HG02884 (cell line): ENCODE measurements around the gene PCNX1.
"Not testable (repeated sequence)": the region's sequence is repeated elsewhere in the genome, so short reads cannot be mapped to it uniquely, and the experiment has no call there.

Experiments
- ATAC-seq: cut with Tn5 transposase; IDR thresholded peaks from one replicate; pipeline ENCODE4 v1.9.1; 2021; ENCODE audit warnings: mild to moderate bottlenecking, moderate library complexity; ENCODE audit not compliant: unreplicated experiment

Gene PCNX1

DNA sequence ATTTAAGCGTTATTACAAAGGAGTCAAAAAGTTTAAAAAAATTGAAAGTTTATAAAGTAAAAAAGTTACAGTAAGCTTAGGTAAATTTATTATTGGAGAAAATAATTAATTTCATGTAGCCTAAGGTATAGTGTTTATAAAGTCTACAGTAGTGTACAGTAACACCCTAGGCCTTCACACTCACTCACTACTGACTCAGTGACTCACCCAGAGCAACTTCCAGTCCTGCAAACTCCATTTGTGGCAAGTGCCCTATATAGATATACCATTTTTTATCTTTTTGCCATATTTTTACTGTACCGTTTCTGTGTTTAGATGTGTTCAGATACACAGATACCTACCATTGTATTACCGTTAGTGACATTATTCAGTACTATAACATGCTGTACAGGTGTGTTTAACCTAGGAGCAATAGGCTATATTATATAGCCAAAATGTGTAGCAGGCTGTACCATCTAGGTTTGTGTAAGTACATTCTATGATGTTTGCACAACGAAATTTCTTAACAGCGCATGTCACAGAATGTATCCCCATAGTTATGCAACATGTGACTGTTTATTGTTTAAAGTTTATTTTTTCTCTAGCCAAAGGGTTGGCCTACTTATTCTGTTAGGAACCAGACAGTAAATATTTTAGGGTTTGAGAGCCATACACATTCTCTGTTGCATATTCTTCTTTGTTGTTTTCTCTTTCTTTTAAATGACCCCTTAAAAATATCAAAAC is 155.5 kb downstream of the PCNX1 start:
- no peak for ATAC-seq

DNA sequence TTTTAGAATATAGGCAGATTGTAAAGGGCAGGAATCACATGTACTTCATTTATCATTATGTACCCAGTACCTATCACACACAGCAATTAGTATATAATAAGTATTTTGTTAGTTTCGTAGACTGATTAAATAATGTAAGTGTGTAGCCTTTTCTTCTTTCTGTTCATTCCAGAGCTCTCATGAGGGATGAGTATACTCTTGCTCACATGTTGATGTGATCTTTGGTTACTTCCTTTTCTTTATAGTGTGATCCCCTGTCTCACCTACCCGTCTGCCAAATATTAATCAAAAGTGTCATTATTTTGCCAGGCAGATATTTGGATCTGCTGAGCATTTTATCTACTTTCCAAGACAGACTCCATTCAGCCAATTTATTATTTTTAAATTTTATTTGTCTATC is 156.1 kb downstream of the PCNX1 start:
- ATAC-seq, result no peak

DNA sequence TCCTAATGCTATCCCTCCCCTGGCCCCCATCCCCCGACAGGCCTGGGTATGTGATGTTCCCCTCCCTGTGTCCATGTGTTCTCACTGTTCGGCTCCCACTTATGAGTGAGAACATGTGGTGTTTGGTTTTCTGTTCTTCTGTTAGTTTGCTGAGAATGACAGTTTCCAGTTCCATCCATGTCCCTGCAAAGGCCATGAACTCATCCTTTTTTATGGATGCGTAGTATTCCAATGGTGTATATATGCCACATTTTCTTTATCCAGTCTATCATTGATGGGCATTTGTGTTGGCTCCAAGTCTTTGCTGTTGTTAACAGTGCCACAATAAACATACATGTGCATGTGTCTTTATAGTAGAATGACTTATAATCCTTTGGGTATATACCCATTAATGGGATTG is 157.5 kb downstream of the PCNX1 start:
- ATAC-seq, result not testable (repeated sequence)

DNA sequence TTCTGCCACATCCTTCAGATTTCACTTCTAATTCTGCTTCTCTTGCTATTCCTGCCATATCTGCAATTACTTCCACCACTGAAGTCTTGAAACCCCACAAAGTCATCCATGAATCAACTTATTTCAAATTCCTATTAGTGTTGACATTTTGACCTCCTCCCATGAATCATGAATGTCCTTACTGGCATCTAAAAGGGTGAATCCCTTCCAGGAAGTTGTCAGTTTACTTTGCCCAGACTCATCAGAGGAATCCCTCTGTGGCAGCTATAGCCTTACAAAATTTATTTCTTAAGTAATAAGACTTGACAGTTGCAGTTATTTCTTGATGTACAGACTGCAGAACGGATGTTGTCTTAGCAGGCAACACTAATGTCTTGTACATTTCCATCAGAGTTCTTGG is 162.9 kb downstream of the PCNX1 start:
- ATAC-seq, result no peak

DNA sequence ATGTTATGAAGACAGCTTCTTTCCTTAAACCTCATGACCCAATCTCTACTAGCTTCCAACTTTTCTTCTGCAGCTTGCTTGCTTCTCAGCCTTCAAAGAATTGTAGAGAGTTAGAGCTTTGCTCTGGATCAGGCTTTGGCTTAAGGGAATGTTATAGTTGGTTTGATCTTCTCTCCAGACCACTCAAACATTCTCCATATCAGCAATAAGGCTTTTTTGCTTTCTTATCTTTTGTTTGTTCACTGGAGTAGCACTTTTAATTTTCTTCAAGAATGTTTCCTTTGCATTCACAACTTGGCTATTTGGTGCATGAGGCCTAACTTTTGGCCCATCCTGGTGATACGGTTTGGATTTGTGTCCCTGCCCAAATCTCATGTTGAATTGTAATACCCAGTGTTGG is 163.8 kb downstream of the PCNX1 start:
- ATAC-seq, result no peak

DNA sequence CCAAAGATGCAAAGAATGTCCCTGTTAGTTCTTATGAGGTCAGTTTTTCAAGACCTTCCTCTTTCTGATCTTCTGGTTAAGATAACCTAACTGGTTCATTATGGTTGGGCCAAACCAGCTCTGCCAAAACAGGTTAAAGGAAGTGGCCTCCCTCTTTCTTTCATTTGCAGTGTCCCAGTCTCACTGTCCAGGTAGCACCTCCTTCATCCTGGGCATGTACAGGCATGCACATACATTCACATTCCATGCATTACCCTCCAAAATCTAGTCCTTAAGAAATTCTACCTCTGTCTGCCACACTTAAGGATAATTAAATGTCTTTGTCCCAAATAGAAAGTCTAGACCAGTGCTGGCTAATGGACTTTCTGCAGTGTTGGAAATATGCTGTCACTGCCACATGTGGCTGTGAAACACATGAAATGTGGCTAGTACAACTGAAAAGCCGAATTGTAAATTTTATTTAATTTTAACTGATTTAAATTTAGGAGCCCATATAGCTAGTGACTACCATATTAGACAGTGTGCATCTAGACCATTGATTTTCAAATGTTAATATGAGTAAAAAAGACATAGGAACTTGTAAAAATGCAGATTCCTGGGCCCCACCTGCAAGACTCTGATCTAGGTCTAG is 169.3 kb downstream of the PCNX1 start:
- no peak for ATAC-seq

DNA sequence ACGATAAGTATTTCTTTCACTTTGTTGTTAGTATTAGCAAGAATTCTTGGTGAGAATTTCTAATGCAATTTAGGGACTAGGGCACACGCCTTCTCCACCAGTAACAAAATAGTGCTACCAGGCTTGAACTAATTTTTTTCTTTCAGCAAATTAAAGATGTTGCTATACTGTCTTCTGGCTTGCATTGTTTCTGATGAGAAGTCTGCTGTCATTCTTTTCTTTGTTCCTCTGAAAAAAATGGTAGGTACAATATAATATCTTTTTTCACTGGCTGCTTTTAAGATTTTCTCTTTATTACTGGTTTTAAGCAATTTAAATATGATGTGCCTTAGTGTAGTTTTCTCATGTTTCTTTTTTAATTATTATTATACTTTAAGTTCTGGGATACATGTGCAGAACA is 171.2 kb downstream of the PCNX1 start:
- no peak for ATAC-seq

DNA sequence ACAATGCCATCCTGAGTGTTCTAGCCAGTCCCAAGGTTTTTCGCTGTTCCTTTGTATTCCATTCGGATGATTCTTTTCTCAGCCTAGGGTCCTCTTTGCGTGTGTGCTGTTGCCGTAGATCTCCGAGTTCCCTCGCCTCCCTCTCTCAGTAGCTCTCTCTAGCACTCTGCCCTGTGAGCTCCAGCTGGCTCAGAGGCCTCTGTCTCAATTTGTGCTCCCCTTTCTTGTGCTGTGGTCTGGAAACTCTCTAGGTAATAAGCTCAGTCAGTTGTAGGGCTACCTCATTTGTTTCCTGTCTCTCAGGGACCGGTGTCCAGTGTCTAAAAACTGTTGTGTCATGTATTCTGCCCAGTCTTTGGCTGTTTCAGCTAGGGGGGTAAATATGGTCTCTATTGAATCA is 179.3 kb downstream of the PCNX1 start:
- ATAC-seq, result no peak

DNA sequence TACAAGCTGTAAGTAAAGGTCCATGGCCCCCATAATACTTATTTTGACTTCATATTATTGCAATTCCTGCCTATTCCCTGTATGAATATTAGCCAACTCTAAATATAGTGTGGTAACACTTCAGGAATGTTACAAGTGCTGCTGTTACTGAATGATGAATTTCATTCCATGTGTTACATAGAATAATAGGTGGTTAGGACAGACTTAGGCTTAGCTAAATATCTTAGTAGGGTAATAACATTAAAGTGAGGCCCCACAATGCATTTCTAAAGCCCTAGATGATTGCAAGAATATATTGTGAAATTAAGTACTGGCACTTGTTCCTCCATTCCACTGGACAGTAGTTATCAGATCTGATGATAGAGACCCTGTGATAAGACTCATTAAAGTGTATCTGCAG is 182.7 kb downstream of the PCNX1 start:
- no peak for ATAC-seq

DNA sequence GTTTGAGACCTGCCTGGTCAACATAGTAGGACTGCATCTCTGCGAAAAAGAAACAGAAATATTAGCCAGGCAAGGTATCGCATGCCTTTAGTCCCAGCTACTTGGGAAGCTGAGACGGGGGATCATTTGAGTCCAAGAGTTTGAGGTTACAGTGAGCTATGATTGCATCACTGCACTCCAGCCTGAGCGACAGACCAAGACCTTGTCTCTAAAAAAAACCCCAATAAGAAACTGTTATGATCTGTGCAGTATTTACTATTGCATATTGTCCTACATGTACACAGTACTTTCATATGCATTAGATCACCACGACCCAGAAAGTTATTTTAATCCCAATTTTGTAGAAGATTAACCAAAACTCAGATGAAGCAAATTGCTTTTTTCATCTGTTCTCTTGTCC is 187.5 kb downstream of the PCNX1 start:
- ATAC-seq, result no peak

DNA sequence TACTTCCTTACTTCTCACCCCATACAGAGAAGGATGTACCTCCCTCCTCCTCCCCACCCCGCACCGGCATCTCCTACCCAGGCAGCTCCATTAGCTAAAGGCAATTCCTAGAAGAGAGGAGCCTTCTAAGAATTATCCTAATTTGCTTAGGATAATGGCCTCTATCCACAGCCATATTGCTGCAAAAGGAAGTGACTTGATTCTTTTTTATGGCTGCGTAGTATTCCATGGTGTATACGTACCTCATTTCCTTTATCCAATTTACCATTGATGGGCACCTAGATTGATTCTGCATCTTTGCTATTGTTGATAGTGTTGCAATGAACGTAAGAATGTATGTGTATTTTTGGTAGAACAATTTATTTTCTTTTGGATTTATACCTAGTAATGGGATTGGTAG is 189.7 kb downstream of the PCNX1 start:
- ATAC-seq, result no peak

DNA sequence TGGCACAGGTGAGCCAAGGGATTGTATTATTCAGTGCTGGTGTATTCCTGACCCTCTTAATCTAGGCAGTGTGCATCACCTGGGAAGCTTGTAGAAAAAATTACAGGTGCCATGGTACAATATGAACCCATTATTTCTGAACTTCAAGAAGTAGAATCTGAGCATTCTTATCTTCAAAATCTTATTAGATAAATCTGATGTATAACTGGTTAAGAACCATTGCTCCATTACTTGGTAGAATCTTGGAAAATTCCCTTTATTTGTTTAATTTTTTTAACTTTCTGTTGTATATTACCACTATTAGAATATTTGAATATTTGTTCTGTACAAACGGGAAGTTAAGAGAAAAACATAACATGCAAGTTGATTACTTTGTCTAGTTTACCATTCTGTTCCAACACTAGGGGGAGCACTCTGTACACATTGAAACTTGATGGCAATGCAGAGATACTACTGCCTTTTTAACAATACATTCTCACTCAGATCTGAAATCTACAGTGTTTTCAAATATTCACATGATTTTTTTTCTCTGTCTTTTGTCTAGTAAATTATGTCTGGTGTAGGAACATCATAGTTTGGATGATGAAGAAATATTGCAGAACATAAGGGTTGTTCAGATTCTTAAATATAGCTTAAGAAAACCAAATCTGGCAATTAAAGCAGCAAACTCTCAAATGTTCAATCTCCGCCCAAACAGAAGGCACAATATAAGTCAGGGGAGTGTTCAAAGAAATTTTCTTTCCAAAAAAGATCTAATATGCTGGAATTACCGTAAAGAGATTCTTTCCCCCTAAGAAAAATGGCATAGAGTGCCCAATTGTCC is 196.6 kb downstream of the PCNX1 start:
- ATAC-seq, result no peak

DNA sequence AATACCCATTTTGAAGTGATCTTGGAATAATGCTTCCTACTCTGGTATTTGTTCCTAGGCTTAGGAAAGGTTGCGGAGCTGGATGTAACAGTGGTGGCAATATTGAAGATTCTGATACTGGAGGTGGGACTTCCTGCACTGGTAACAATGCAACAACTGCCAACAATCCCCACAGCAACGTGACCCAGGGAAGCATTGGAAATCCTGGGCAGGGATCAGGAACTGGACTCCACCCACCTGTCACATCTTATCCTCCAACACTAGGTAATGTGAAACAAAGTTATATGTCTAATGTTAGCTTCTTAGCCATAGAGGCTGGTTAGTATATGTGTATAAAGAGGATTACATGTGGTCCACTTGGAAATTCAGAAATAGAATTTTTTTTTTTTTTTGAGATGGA is 197.9 kb downstream of the PCNX1 start:
- ATAC-seq, result no peak

DNA sequence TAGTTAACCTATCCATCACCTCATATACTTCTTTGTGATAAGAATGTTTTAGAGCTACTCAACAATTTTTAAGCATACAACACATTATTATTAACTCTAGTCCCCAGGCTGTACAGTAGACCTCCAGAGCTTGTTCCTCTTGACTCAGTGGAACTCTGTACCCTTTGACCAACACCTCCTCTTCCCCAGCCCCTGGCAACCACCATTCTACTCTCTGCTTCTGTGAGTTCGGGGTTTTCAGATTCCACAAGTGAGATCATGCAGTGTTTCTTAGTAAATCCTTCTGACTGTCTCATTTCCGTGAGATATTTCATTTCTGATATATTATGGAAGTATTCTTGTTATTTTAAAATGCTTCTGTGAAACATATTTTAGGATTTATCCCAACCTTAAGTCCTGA is 200.7 kb downstream of the PCNX1 start:
- no peak for ATAC-seq

DNA sequence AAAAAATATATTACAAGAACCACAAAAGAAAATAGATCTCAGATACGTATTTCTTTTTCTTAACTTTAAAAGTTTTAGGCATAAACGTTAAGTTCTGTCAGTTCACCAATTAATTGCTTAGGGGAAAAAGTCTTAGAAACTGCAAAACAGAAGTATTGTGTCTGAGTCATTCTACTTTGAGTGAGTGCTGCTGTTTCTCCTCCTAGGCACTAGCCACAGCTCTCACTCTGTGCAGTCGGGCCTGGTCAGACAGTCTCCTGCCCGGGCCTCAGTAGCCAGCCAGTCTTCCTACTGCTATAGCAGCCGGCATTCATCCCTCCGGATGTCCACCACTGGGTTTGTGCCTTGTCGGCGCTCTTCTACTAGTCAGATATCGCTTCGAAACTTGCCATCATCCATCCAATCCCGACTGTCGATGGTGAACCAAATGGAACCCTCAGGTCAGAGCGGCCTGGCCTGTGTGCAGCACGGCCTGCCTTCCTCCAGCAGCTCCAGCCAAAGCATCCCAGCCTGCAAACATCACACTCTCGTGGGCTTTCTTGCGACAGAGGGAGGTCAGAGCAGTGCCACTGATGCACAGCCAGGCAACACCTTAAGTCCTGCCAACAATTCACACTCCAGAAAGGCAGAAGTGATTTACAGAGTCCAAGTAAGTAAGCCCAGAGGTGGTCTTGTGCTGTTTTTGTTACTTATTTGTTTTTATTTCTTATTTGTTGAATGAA is 201.3 kb downstream of the PCNX1 start:
- ATAC-seq, result no peak

DNA sequence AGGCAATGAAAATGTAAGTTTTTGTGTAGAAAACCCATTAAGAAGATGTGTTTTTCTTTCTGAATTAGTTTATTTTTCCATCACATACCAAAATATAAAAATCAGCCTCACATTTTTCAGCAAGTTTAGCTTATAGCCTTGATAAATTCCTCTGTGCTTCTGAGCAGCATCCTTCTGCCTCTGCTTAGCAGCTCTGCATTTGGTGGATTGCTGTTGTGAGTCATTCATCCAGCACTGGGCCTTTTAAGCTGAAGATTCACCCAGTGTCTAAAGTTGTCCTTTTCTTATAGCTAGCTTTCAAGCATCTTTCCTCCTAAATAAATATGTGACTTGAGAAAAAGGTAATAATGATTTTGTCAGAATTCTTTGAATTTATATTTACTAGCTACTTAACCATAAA is 206.1 kb downstream of the PCNX1 start:
- ATAC-seq, result no peak

DNA sequence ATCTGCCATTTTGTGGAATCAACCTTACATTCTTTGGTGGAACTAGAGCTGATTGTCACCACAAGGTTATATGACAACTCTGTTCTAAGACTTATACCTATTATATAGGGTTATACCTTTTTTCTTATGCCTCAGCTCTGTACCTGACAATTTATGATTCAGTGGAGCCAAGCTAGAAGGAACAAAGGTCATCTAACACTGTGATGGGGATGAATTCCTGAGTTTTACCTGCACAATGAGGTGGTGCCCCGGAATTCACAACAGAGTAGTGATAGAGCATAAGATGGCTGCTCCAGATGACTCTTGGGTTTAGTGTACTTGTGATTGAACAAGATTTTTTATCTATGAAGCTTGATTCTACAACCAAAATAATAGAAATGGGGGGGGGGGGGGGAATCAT is 207.3 kb downstream of the PCNX1 start:
- ATAC-seq, result no peak

DNA sequence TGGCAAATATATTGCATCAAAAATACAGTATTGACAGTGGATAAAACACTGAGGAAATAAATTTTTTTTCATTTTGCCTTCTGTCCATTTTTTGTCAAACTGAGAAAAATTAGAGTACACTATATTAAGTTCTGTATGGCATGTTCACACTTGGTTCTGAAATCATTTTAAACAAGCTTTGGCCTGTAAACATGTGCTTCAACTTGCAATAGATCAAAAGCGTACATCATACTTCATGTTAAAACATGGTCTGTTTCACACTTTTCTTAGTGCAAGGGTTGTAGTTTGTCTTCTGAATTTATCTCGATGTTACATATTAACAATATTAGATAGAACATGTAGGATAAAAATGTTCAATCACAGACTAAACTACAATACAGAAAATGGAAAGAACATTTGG is 208.0 kb downstream of the PCNX1 start:
- no peak for ATAC-seq

DNA sequence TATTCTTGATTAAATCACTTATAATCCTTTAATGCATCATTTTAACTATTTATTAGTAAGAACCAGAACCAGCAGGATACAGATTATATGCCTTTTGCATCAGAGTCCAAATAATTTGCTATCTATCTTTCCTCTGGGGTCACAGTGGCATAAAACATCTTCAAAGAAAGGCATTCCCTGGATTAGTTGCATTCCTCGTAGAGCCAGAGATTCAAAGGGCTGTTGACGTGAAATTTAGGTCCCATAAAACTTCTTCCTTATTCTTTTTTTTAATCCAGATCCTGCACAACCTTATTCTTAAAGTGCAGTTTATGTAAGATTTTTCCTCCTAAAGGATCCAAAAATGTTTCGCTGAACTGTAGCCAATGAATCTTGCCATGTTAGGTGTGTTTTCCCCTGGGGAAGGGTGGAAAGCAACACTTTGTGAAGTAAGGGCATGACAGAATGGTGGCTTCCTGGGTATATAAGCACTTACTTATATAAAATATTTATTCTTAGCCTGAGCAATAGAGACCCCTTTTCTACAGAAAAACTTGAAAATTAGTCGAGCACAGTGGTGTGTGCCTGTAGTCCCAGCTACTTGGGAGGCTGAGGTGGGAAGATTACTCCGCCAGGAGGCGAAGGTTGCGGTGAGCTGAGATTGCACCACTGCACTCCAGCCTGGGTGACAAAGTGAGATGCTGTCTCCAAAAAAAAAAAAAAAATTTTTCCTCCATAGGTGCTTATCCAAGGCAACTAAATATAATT is 208.7 kb downstream of the PCNX1 start:
- ATAC-seq, result no peak

DNA sequence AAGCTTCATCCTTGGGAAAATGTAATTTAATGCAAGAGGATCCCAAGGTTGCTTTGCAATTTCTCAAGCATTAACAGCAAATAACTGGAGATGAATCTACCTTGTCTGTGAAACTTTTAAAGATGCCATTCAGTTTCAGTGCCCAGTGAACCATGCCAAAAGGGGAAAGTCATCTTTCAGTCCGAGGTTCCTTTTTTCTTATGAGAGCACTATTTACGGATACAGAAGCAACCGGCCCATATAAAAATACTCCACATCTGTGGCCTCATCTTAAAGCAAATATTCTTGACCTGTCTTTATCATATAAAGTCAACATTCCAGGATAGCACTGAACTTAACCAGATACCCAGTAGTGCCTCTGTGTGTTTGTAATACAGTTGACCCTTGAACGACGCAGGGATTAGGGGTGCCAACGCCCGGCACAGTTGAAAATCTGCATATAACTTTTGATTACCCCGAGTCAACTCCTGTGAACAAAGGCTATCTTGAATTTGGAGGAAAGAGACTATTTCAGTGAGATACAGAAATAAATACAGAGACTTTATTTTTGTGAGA is 209.4 kb downstream of the PCNX1 start:
- no peak for ATAC-seq
